ENCODE data around the gene PCSK9.

GRCh38 chr1:55002686-55003085 is 36.7 kb upstream of the PCSK9 start:
- TF ChIP-seq, protein P1, sequence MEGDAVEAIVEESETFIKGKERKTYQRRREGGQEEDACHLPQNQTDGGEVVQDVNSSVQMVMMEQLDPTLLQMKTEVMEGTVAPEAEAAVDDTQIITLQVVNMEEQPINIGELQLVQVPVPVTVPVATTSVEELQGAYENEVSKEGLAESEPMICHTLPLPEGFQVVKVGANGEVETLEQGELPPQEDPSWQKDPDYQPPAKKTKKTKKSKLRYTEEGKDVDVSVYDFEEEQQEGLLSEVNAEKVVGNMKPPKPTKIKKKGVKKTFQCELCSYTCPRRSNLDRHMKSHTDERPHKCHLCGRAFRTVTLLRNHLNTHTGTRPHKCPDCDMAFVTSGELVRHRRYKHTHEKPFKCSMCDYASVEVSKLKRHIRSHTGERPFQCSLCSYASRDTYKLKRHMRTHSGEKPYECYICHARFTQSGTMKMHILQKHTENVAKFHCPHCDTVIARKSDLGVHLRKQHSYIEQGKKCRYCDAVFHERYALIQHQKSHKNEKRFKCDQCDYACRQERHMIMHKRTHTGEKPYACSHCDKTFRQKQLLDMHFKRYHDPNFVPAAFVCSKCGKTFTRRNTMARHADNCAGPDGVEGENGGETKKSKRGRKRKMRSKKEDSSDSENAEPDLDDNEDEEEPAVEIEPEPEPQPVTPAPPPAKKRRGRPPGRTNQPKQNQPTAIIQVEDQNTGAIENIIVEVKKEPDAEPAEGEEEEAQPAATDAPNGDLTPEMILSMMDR (IDR thresholded peaks at IDR 0.05), result no peak
- no peak for TF ChIP-seq POLR2A (IDR thresholded peaks at IDR 0.05)
